Ascending aorta (tissue), 2 donors: ENCODE data around the gene ATF7. TPM values are rescaled to one million over a fixed set of nuclear protein-coding genes. Genes with fewer than 3 reads are reported as not detected.

Experiments
- DNase-seq, 2 donors: peaks; one replicate each; pipeline ENCODE4 v3.0.0-alpha.2; 2019; ENCODE audit warnings: low spot score in 2 of 2
- H3K27ac ChIP-seq, 2 donors: fragments of 200-600 bp; sonication (generic); one replicate each; pipeline ENCODE4 v1.5.1; 2016 to 2017; ENCODE audit warnings: mild to moderate bottlenecking in 1 of 2
- H3K27me3 ChIP-seq: fragments of 200-600 bp; sonication (generic); one replicate; pipeline ENCODE4 v1.5.1; 2017
- H3K36me3 ChIP-seq, 2 donors: fragments of 200-600 bp; sonication (generic); one replicate each; pipeline ENCODE4 v1.5.1; 2016
- H3K4me1 ChIP-seq, 2 donors: fragments of 200-600 bp; sonication (generic); one replicate each; pipeline ENCODE4 v1.5.1; 2016 to 2017; ENCODE audit warnings: mild to moderate bottlenecking in 1 of 2
- H3K4me3 ChIP-seq, 2 donors: fragments of 200-600 bp; sonication (generic); one replicate each; pipeline ENCODE4 v1.5.1; 2016 to 2017; ENCODE audit warnings: mild to moderate bottlenecking in 1 of 2
- H3K9me3 ChIP-seq, 2 donors: fragments of 200-600 bp; sonication (generic); one replicate each; pipeline ENCODE4 v1.5.1; 2016
- intact Hi-C: fragments of 100-400 bp; cut with DNase I; formaldehyde crosslinking; loops from one replicate; pipeline ENCODE4 v1.15.1; 2023
- total RNA-seq: library from RNA; depleted of rRNA; stranded (reverse); fragments of >200 nt; gene quantifications from one replicate; pipeline ENCODE4 v1.1.0, GENCODE V29; 2016
- TF ChIP-seq, protein P1 (sequence below), 3 experiments: fragments of 200-600 bp in 2 of 3; fragments of 450-650 bp in 1 of 3; sonication (generic) in 2 of 3; IDR thresholded peaks; one replicate each; pipeline ENCODE4 v1.5.1; 2016 to 2019; ENCODE audit warnings: antibody characterized with exemption in 3 of 3, mild to moderate bottlenecking in 1 of 3, moderate library complexity in 1 of 3

ATF7 gene
- total RNA-seq, 1 donor from 2014 or later, result 67.6 TPM

DNA sequence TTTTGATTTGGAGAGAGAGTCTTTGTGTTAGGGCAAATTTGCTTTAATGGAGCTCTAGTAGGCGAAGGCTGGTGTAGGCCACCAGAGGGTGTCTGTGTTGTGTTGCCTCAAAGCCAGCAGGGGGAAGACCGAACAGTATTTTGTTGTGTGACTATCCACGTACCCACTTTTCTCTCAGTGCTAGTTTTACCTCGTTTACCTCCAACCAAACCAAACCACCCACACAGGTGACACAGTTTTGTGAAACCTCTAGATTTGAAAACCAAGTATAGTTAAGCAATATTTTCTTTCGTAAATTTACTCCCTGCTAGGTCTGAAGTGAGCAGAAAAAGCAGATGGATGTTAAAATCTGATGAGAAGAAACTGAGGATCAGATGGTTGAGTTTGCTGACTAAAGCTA lies 82.6 kb downstream of the ATF7 start:
- peak in 1 of 2 donors; percentile 78 for DNase-seq
- peaks cover 37 to 52% of the 10 kb centered on the region in 2 donors for H3K36me3 ChIP-seq

DNA sequence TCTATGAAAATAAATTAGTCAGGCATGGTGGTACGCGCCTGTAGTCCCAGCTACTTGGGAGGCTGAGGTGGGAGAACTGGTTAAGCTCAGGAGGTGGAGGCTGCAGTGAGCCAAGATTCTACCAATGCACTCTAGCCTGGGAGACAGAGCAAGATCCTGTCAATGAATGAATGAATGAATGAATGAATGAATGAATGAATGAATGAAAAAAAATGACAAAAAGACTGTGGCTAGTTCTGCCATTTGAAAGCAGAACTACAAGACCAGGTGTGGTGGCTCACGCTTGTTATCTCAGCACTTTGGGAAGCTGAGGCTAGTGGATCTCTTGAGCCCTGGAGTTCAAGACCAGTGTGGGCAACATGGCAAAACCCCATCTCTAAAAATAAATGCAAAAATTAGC lies 86.7 kb downstream of the ATF7 start:
- TF ChIP-seq, protein P1, sequence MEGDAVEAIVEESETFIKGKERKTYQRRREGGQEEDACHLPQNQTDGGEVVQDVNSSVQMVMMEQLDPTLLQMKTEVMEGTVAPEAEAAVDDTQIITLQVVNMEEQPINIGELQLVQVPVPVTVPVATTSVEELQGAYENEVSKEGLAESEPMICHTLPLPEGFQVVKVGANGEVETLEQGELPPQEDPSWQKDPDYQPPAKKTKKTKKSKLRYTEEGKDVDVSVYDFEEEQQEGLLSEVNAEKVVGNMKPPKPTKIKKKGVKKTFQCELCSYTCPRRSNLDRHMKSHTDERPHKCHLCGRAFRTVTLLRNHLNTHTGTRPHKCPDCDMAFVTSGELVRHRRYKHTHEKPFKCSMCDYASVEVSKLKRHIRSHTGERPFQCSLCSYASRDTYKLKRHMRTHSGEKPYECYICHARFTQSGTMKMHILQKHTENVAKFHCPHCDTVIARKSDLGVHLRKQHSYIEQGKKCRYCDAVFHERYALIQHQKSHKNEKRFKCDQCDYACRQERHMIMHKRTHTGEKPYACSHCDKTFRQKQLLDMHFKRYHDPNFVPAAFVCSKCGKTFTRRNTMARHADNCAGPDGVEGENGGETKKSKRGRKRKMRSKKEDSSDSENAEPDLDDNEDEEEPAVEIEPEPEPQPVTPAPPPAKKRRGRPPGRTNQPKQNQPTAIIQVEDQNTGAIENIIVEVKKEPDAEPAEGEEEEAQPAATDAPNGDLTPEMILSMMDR (IDR thresholded peaks at IDR 0.05), result no peak
- H3K9me3 ChIP-seq, result no peaks in the 10 kb centered on the region
- H3K27ac ChIP-seq, result no peak overlapping the region
- intact Hi-C loops, result no loop called here
- peaks cover 60 to 79% of the 10 kb centered on the region in 2 donors for H3K36me3 ChIP-seq
- no peak overlapping the region for H3K4me3 ChIP-seq
- no peak for DNase-seq
- peaks cover 0 to 5% of the 10 kb centered on the region in 2 donors for H3K4me1 ChIP-seq
- no peaks in the 10 kb centered on the region for H3K27me3 ChIP-seq

More for the DNA sequence above, 82.6 kb downstream of the ATF7 start:
- no peaks in the 10 kb centered on the region for H3K27me3 ChIP-seq
- H3K27ac ChIP-seq, result peak overlapping the region; percentile 57 to 65
- no peaks in the 10 kb centered on the region for H3K9me3 ChIP-seq
- no peak overlapping the region for H3K4me3 ChIP-seq
- peaks cover 0 to 7% of the 10 kb centered on the region in 2 donors for H3K4me1 ChIP-seq
- TF ChIP-seq, protein P1 (IDR thresholded peaks at IDR 0.05), result peak; percentile 77 to 94 (median 89)
- intact Hi-C loops, result loop anchor here (1.0 to 2.0 kb wide), 2 partner anchors 133 to 203 kb away; partner anchors contain the start of gene ATP5MC2

DNA sequence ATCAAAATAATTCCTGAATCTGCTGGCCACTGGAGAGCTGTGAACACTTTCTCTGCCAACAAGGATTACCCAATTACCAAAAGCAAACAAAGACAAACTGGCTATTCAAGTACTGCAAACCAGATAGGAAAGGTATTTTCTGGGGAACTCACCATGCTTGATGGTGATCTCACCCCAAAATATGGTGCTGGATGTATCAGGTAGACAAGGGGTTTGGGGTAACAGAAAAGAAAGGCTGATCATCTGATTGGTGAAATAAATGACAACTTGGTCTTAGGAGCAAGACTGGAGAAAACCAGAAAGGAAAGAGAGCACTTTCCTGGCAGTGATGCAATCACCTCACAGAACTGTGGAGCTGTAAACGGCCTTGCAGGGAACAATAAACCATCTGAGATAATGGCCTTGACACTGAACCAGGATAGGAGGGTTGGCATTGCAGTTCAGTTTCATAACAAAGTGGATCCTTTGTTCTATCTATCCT lies 87.9 kb downstream of the ATF7 start:
- DNase-seq, result no peak
- TF ChIP-seq, protein P1 (IDR thresholded peaks at IDR 0.05), result no peak
- Histone ChIP-seq H3K36me3 (peaks cover 72 to 91% of the 10 kb centered on the region in 2 donors), H3K4me1 (no peaks in the 10 kb centered on the region), H3K27me3 (no peaks in the 10 kb centered on the region), H3K27ac (peak overlapping the region in 1 of 2 donors; percentile 39), H3K4me3 (no peak overlapping the region), H3K9me3 (no peaks in the 10 kb centered on the region)
- intact Hi-C loops, result no loop called here

DNA sequence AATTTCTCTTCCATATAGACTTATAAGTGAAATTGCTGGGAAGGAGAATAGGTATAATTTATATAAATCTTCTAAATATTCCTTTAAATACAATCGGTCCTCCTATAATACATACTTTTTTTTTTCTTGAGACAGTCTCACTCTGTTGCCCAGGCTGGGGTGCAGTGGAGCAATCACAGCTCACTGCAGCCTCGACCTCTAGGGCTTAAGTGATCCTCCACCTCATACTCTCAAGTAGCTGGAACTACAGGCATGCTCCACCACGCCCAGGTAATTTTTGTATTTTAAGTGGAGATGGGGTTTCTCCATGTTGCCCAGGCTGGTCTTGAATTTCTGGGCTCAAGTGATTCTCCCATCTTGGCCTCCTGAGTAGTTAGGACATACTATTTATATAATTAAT lies 89.2 kb downstream of the ATF7 start:
- TF ChIP-seq, protein P1 (IDR thresholded peaks at IDR 0.05), result no peak
- Histone ChIP-seq H3K36me3 (peaks cover 76 to 92% of the 10 kb centered on the region in 2 donors), H3K9me3 (no peaks in the 10 kb centered on the region), H3K4me1 (no peaks in the 10 kb centered on the region), H3K27ac (no peak overlapping the region), H3K4me3 (no peak overlapping the region), H3K27me3 (no peaks in the 10 kb centered on the region)
- no peak for DNase-seq
- intact Hi-C loops, result no loop called here

DNA sequence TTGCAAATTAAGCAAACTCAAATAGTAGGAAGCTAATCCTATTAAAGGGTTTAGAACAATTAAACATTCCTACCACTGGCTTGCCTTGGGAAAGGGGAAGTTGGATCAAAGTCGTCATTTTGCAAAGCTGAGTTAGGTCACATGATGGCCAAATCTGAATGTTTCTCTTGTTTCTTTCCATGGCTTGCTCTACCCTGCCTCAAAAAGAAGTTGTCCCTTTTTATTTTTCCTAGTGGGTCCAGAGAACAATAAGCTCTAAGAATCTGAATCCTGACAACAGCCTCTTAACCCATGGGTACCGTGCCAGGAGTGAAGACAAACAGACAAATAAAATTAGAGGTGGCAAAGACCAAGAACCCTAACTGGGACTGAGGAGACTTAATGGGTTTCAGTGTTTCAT lies 92.7 kb downstream of the ATF7 start:
- Histone ChIP-seq H3K27ac (no peak overlapping the region), H3K4me3 (no peak overlapping the region), H3K27me3 (no peaks in the 10 kb centered on the region), H3K4me1 (no peaks in the 10 kb centered on the region), H3K36me3 (peaks cover 88 to 98% of the 10 kb centered on the region in 2 donors), H3K9me3 (no peaks in the 10 kb centered on the region)
- intact Hi-C loops, result no loop called here
- TF ChIP-seq, protein P1 (IDR thresholded peaks at IDR 0.05), result no peak
- no peak for DNase-seq
